Activated CD4-positive, alpha-beta T cell treated with anti-CD3 and anti-CD28 coated beads, Interleukin-2, amount 10 ng/mL, durations not matched to agents 24 days and 14 days (primary cell): Measurements from ENCODE around the gene MAP3K4. TPM values are rescaled to one million over a fixed set of nuclear protein-coding genes. Genes with fewer than 3 reads are reported as not detected.

Experiments
- DNase-seq: peaks from one replicate; pipeline ENCODE4 v3.0.0; 2022
- H3K27ac Mint-ChIP-seq: one replicate; pipeline ENCODE4 v1.8.0; 2022; ENCODE audit warnings: mild to moderate bottlenecking, mixed read lengths
- H3K27me3 Mint-ChIP-seq: one replicate; pipeline ENCODE4 v1.8.0; 2022; ENCODE audit warnings: mixed read lengths
- H3K36me3 Mint-ChIP-seq: one replicate; pipeline ENCODE4 v1.8.0; 2022; ENCODE audit warnings: low read depth, mild to moderate bottlenecking, mixed read lengths
- H3K4me1 Mint-ChIP-seq: one replicate; pipeline ENCODE4 v1.8.0; 2021; ENCODE audit warnings: mixed read lengths
- H3K4me3 Mint-ChIP-seq: one replicate; pipeline ENCODE4 v1.8.0; 2022; ENCODE audit warnings: mild to moderate bottlenecking, moderate library complexity, mixed read lengths
- H3K9me3 Mint-ChIP-seq: one replicate; pipeline ENCODE4 v1.8.0; 2021; ENCODE audit warnings: mixed read lengths
- intact Hi-C: fragments of 100-400 bp; cut with micrococcal nuclease; formaldehyde crosslinking; loops from one replicate; pipeline ENCODE4 v1.15.1; 2023
- total RNA-seq: library from RNA; stranded (reverse); gene quantifications from 2 replicates; pipeline ENCODE4 v1.2.3, GENCODE V29; 2022

MAP3K4 gene
- total RNA-seq, 1 donor from 2014 or later, result 50.4 TPM

DNA sequence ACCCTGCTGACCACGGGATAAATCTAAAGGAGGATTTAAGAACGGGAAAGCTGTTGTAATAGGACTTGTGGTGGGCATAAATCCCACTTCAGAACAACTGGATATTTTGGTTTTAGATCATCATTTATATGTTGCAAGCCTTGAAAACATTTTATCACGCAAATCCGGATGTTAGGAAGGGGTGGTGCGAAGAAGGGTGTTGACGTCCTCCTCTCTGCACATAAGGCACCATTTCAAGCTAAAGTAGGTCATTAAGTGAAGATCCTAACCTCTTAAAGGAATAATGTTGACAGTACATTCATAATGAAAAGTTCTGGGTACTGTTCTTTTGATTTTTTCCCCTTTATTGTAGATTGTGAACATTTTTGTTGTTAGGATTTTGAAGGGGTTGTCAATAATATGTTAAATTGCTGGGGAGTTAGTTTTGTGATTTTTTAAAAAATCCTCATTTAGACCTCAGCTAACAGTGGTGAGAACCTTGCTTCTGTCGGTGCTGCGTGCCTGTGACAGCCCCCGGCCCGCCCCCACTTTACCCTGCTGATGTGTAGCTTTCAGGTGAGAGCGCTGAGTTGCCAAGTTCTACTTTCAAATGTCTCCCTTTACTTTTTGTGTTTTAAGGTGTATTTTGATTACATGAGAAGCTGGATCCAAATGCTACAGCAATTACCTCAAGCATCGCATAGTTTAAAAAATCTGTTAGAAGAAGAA lies 88.8 kb downstream of the MAP3K4 start:
- intact Hi-C loops, result loop anchor here (10.0 kb wide), 1 partner anchor 86 kb away; the partner anchor contains the start of gene MAP3K4
- peaks cover 19% of the 10 kb centered on the region for H3K36me3 Mint-ChIP-seq
- no peaks in the 10 kb centered on the region for H3K27me3 Mint-ChIP-seq
- DNase-seq, result no peak
- peaks cover 17% of the 10 kb centered on the region for H3K4me1 Mint-ChIP-seq
- H3K9me3 Mint-ChIP-seq, result no peaks in the 10 kb centered on the region
- H3K27ac Mint-ChIP-seq, result peak overlapping the region; percentile 82
- peak overlapping the region; percentile 45 for H3K4me3 Mint-ChIP-seq

DNA sequence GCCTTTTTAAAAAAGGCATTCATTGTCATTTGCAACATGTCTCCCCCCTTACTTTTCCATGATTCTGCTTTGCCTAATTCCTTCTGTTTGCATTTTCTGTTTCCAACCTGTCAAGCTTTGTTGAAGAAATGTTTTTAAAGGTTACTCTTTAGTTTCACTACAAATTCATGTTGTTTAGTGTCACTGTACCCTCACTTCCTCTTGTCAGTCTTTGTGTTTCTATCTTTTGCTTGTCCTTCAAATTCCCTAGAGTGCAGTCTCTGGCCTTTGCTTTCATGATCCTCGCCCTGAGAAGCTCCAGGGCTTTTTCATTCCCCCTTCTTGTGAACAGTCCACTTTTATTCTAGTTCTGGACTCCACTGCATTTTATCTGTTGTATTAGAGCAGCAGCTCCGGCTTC lies 90.6 kb downstream of the MAP3K4 start:
- H3K9me3 Mint-ChIP-seq, result no peaks in the 10 kb centered on the region
- no peak for DNase-seq
- H3K4me3 Mint-ChIP-seq, result no peak overlapping the region
- H3K27me3 Mint-ChIP-seq, result no peaks in the 10 kb centered on the region
- H3K36me3 Mint-ChIP-seq, result peaks cover 29% of the 10 kb centered on the region
- H3K27ac Mint-ChIP-seq, result no peak overlapping the region
- intact Hi-C loops, result loop anchor here (10.0 kb wide), 1 partner anchor 87 kb away; the partner anchor contains the start of gene MAP3K4
- peaks cover 19% of the 10 kb centered on the region for H3K4me1 Mint-ChIP-seq

DNA sequence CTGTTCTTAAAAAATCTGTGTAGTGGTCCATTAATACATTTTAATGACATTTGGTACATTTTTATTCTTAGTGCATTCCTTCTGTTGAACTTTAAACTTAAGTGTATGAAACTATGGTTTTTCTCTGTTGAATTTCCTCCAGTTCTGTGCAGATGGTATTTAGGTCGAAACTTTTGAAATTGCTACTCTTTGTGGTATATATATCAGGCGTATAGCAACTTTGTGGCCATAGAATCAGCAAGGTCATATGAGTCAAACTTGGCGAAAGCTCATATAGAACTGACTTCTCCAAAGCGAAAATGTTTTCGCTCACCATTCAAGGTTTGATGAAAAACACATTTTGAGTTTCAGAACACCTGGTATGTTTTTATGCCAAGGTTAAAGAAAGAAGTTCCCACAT lies 93.7 kb downstream of the MAP3K4 start:
- intact Hi-C loops, result loop anchor here (5.0 to 10.0 kb wide), 2 partner anchors 90 to 187 kb away; partner anchors contain the start of genes AGPAT4 and MAP3K4
- Mint-ChIP-seq H3K9me3 (no peaks in the 10 kb centered on the region), H3K36me3 (peaks cover 33% of the 10 kb centered on the region), H3K27me3 (no peaks in the 10 kb centered on the region), H3K27ac (peak overlapping the region; percentile 1), H3K4me3 (no peak overlapping the region), H3K4me1 (peaks cover 9% of the 10 kb centered on the region)
- no peak for DNase-seq

DNA sequence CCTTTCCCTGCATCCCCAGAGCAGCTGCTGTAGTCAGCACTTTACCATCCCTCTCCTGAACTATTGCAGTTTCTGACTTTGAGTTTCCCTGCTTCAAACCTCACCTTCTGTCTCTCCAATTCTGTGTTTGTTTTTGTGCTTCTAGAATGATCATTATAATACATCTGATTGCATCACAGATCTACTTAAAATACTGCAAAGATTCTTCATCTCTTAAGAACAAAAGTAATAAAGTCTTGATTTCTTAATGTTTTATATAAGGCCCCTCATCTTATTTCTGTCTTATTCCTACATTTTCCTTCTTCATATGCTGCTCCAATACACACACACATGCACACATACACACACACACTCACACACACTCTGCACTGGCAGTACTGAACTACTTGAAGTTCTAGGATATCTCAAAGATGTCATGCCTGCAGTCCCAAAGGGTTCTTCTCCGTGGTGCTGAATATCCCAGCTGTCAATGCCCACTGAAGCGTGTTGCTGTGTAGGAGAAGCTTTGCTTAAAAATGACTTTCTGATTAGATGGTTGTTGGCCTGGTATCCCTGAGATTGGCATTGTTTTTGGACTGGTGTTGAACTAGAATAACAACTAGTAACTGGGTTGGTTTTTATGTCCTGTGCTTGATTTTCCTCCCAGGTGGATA lies 97.2 kb downstream of the MAP3K4 start:
- Mint-ChIP-seq H3K27ac (no peak overlapping the region), H3K4me3 (no peak overlapping the region), H3K9me3 (no peaks in the 10 kb centered on the region), H3K27me3 (no peaks in the 10 kb centered on the region), H3K36me3 (peaks cover 47% of the 10 kb centered on the region), H3K4me1 (peaks cover 6% of the 10 kb centered on the region)
- DNase-seq, result no peak
- intact Hi-C loops, result loop anchor here (5.0 to 10.0 kb wide), 2 partner anchors 94 to 183 kb away; partner anchors contain the start of genes AGPAT4 and MAP3K4

DNA sequence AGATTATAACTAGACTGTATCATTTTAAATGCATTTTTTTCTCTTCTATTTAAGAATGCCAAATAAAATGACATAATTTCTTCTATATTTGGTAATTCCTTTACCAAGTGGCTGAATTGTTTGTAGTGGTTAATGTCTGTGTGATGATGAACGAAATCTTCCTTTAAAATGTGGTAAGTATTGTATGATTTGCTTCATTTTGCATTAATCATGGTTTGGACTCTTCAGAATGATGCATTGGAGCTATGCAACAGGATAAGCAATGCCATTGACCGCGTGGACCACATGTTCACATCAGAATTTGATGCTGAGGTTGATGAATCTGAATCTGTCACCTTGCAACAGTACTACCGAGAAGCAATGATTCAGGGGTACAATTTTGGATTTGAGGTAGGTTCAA lies 99.6 kb downstream of the MAP3K4 start:
- Mint-ChIP-seq H3K9me3 (no peaks in the 10 kb centered on the region), H3K27me3 (no peaks in the 10 kb centered on the region), H3K4me3 (no peak overlapping the region), H3K36me3 (peaks cover 41% of the 10 kb centered on the region), H3K4me1 (no peaks in the 10 kb centered on the region), H3K27ac (no peak overlapping the region)
- no peak for DNase-seq
- intact Hi-C loops, result no loop called here

DNA sequence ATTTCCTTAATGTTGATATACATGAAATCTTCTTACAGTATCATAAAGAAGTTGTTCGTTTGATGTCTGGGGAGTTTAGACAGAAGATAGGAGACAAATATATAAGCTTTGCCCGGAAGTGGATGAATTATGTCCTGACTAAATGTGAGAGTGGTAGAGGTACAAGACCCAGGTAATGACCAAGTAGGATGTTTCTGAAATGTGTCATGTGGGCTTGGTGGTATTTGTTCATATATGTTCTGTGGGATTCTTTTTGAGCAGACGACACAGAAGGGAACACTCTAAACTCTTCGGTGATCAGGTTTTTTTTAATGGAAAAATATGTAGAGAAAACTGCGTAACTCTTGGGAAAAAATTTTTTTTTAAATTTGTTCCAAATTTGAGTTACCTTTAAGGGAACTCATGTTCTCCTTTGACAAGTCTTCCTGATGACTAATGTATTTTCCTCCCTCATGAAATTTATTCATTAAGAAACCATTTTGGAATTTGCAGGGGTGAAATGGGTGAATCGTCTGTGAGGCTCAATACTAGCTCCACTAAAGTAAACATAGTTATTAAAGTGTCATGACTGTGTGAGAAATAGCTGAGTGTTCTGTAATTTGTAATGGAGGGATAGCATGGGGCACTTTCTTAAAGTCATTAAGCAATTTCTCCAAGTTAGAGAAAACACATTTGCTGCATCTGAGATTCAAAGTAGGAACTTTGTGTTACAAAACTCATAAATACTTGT lies 100.6 kb downstream of the MAP3K4 start:
- H3K9me3 Mint-ChIP-seq, result no peaks in the 10 kb centered on the region
- no peak overlapping the region for H3K27ac Mint-ChIP-seq
- peaks cover 36% of the 10 kb centered on the region for H3K36me3 Mint-ChIP-seq
- intact Hi-C loops, result no loop called here
- H3K4me3 Mint-ChIP-seq, result no peak overlapping the region
- DNase-seq, result no peak
- H3K27me3 Mint-ChIP-seq, result no peaks in the 10 kb centered on the region
- no peaks in the 10 kb centered on the region for H3K4me1 Mint-ChIP-seq

DNA sequence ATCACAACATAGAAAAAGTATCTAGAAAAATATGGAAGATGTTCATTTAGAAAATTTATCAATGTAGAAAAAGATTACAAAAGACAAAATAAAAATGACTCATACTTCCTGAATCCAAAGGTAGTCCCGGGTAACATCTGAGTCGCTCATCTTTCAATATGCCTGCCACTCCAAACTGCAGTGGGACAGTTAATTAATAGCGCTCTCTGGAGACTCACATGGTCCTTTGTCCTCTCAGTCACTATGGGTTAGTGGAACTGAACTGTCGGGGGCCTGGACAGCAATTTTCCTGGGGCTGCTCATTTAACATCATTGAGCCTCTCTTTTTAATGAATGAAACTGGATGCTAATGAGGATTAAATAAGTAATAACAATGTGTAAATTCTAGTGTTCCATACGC lies 103.4 kb downstream of the MAP3K4 start:
- peaks cover 33% of the 10 kb centered on the region for H3K36me3 Mint-ChIP-seq
- no peak for DNase-seq
- no peaks in the 10 kb centered on the region for H3K9me3 Mint-ChIP-seq
- no peak overlapping the region for H3K4me3 Mint-ChIP-seq
- intact Hi-C loops, result no loop called here
- no peaks in the 10 kb centered on the region for H3K27me3 Mint-ChIP-seq
- no peak overlapping the region for H3K27ac Mint-ChIP-seq
- H3K4me1 Mint-ChIP-seq, result no peaks in the 10 kb centered on the region

DNA sequence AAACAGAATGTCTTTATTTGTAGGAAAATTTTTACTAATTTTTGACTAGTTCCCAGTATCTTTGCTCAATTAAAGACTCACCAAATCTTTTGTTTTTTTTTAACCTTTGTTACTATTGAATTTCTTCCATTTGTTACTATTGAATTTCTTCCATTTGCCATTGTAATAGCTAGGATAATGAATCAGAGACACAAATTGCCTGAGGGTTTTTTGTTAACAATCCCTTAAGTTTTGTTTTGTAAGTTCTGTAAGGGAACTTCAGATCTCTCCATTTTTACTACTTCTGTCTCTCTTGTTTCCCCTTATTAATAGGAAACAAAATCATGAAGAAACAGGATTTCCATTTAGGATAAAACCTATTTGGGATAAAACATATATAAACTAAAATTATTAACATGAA lies 104.3 kb downstream of the MAP3K4 start:
- no peak overlapping the region for H3K4me3 Mint-ChIP-seq
- intact Hi-C loops, result no loop called here
- H3K36me3 Mint-ChIP-seq, result peaks cover 29% of the 10 kb centered on the region
- no peak for DNase-seq
- H3K27ac Mint-ChIP-seq, result no peak overlapping the region
- no peaks in the 10 kb centered on the region for H3K4me1 Mint-ChIP-seq
- H3K9me3 Mint-ChIP-seq, result no peaks in the 10 kb centered on the region
- no peaks in the 10 kb centered on the region for H3K27me3 Mint-ChIP-seq

DNA sequence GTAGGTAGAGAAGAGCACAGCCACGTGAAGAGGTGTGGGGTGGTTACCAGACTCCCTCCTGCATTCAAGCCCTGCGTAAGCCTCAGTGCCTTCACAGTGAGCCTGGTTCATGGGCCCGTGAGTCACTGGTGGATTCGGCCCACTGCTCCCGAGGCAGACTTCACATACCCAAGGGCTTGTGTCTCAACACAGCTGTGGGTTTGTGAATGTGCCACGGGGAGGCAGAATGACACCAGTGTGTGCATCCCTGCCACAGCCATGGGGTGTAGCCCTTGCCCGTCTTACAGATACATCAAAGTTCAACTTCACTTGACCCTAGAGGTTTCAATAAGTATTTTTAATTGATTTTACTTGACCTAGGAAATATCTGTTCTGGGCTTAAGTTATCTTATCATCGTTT lies 108.5 kb downstream of the MAP3K4 start:
- intact Hi-C loops, result no loop called here
- H3K36me3 Mint-ChIP-seq, result peaks cover 31% of the 10 kb centered on the region
- H3K4me3 Mint-ChIP-seq, result no peak overlapping the region
- H3K4me1 Mint-ChIP-seq, result peaks cover 5% of the 10 kb centered on the region
- peaks cover 5% of the 10 kb centered on the region for H3K9me3 Mint-ChIP-seq
- no peak overlapping the region for H3K27ac Mint-ChIP-seq
- no peak for DNase-seq
- no peaks in the 10 kb centered on the region for H3K27me3 Mint-ChIP-seq

DNA sequence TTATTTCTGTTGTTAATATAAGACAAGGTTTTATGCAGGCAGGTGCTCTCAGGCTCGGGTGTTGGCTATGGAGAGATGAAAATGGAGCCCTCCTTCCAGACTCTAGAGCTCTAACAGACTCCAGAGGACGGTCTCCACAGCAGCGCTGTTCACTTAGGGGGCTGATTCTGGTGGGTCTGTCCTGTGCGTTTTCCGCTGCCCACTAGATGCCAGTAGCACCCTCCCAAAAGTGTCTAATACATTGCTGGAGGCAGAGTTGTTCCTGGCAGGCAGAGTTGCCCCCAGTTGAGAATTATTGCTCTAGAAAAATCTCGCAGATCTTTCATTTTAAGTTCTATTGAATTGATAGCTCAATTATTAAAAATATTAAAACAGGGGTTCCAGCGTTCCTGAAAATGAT lies 109.9 kb downstream of the MAP3K4 start:
- Mint-ChIP-seq H3K27ac (no peak overlapping the region), H3K27me3 (no peaks in the 10 kb centered on the region), H3K9me3 (peaks cover 5% of the 10 kb centered on the region), H3K4me1 (peaks cover 8% of the 10 kb centered on the region), H3K4me3 (no peak overlapping the region), H3K36me3 (peaks cover 37% of the 10 kb centered on the region)
- no peak for DNase-seq
- intact Hi-C loops, result no loop called here

DNA sequence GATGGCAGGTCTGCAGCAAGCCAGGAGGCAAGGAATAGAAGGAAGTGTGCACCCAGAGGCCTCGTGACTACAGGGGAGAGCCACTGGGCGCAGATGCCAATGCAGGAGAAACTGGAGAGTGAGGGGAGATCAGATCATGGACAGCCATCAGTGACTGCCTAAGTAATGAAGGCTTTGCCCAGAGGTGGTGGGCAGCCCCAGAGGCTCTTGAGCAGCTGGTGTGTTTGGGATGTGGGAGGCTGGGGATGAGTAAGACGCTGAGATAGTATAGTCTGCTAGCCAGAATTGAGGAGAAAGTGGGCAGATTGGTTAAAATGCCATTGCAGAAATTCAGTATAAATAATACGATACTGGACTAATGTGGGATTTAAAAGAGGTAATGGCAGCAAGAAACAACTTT lies 111.9 kb downstream of the MAP3K4 start:
- Mint-ChIP-seq H3K27me3 (no peaks in the 10 kb centered on the region), H3K9me3 (peaks cover 5% of the 10 kb centered on the region), H3K4me3 (no peak overlapping the region), H3K36me3 (peaks cover 41% of the 10 kb centered on the region), H3K4me1 (peaks cover 8% of the 10 kb centered on the region), H3K27ac (no peak overlapping the region)
- DNase-seq, result no peak
- intact Hi-C loops, result no loop called here

DNA sequence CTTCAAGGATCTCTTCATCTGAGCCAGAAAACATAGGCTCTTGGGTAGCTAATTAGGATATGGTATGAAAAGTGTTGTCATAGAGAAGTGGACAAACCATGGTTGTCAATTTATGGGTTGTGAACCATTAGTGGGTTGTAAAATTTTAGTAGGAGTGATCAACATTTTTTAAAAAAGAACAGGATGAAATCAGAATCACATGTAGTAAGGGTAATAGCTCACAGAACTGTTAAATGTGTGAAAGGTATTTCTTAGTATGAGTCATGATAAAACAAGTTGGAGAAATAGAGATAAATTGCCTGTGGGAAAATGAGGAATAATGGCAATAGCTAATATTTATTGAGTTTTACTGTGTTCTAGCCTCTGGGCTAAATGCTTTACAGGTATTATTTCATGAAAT lies 113.4 kb downstream of the MAP3K4 start:
- H3K36me3 Mint-ChIP-seq, result peaks cover 45% of the 10 kb centered on the region
- no peak overlapping the region for H3K4me3 Mint-ChIP-seq
- H3K27me3 Mint-ChIP-seq, result no peaks in the 10 kb centered on the region
- peaks cover 8% of the 10 kb centered on the region for H3K4me1 Mint-ChIP-seq
- peaks cover 5% of the 10 kb centered on the region for H3K9me3 Mint-ChIP-seq
- intact Hi-C loops, result no loop called here
- H3K27ac Mint-ChIP-seq, result no peak overlapping the region
- DNase-seq, result no peak

DNA sequence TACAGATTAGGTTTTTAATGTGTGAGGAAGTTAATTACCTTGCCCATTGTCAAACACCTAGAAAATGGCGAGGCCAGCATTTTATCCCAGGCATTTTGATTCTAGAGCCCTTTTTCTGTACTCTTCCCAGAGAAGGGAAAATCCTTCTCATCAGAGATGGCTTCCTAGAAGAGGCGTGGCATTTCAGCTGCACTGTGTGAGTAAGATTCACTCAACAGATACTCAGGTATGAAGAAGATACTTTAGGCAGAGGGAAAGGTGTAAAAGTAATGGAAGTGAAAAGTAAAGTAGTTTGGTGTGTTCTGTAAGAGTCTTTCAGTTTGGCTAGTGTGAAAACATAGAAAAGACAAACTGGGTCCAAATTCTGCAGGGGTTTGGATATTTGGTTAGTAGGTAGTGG lies 113.8 kb downstream of the MAP3K4 start:
- H3K27ac Mint-ChIP-seq, result no peak overlapping the region
- no peak for DNase-seq
- peaks cover 49% of the 10 kb centered on the region for H3K36me3 Mint-ChIP-seq
- intact Hi-C loops, result no loop called here
- peaks cover 8% of the 10 kb centered on the region for H3K4me1 Mint-ChIP-seq
- peaks cover 5% of the 10 kb centered on the region for H3K9me3 Mint-ChIP-seq
- H3K4me3 Mint-ChIP-seq, result no peak overlapping the region
- no peaks in the 10 kb centered on the region for H3K27me3 Mint-ChIP-seq
